ENCODE results near the gene RIMS4.

Gene RIMS4

DNA sequence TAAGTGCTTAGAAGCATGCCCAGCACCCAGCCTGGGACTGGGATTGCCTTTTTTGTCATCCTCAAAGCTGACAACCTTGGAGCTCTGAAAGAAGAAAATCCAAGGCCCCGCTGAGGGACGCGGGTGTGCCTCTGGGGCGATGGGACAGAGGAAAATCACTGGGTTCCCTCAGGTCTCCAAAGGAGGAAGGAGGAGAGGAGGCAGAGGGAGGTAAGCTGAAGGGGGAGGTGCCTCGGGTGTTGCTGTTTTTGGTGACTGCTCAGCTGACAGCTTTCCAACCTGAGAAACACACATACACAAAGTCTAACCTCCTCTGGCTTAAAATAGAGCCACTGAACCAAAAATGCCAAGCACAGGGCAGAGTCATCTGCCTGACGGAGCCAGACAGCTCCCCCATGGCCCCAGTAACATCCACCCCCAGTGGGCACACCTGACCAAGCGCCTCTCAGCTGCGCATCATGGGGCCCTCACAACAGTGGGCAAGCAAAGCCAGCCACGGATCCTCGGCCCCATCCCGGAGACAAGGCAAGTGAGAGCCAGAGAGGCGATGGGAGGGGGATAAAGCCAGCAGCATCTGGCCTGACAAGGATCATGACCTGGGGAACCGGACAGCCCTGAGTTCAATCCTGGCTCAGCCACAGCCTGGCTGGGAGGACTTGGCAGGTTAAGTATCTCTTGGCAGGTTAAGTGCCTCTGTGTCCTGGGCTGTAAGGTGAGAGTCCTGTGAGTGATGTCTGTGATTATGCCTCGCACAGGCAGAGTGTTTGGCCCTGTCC lies 67.9 kb downstream of the RIMS4 start:
- DNase-seq (ENCODE audit: low read depth in 2 of 2) = no peak

DNA sequence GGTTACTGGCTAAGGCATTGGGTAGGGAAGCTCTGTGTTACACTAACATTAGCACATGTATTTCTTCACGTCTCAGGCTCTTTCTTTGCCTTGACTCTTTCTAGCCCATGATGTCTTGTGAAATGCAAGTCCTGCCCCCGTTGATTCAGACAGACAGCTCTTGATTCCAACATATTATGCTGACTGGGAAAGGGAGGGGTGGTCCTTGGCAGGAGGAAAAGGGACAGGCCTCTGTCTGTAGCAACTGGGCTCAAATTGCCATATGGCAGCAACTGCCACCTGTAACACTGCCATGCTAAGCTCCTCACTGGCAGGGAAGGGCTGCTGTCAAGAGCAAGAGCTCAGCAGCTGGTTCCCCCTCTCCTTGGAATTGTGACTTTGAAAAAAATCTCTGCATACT lies 70.4 kb downstream of the RIMS4 start:
- DNase-seq (ENCODE audit: low read depth in 2 of 2) = no peak

- DNase-seq (ENCODE audit: low read depth in 2 of 2) = peak in 1 of 2 experiments; percentile 31
Measured at GRCh38 chr20:44738813-44739477, 71.4 kb downstream of the RIMS4 start.

- DNase-seq (ENCODE audit: low read depth in 2 of 2) = no peak
Measured at GRCh38 chr20:44737116-44737515, 73.2 kb downstream of the RIMS4 start.

DNA sequence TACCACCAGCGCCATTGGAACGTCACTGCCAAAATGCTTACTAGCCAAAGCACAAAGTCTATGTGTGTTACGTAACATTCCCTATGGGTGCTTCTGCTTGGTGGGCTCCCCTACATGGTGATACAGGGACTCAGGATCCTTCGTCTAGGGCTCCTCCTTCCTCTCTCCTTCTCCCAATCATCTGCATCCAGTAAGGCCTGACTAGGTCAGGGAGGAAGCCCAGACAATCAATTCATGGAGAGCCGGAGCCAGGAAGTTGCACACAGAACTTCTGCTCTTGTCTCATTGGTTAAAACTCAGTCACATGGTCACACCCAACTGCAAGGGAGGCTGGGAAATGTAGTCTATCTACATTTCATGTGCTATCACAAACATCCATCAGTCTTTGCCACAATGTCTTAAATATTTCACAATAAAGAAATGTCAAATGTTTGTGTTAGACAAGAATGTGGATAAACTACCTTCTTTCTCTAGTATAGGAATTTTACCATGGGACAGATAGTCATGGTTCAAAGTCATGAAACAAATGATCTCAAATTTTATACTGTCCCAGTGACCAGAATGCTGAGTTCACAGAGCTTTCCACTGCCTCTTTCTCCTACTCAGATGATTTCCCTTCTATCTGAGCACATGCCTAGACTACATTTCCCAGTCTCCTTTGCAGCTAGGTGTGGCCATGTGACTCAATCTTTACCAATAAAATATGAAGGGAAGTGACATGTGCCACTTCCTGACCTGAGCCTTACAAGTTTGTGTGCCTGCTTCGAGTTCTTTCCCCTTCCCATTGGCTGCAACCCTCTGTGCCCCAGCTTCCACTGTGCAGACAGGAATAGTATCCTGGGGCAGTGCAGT lies 74.0 kb downstream of the RIMS4 start:
- no peak for DNase-seq (ENCODE audit: low read depth in 2 of 2)

GRCh38 chr20:44735816-44736169 lies 74.6 kb downstream of the RIMS4 start:
- DNase-seq (ENCODE audit: low read depth in 2 of 2) = no peak

GRCh38 chr20:44734938-44735337 lies 75.4 kb downstream of the RIMS4 start:
- no peak for DNase-seq (ENCODE audit: low read depth in 2 of 2)

DNA sequence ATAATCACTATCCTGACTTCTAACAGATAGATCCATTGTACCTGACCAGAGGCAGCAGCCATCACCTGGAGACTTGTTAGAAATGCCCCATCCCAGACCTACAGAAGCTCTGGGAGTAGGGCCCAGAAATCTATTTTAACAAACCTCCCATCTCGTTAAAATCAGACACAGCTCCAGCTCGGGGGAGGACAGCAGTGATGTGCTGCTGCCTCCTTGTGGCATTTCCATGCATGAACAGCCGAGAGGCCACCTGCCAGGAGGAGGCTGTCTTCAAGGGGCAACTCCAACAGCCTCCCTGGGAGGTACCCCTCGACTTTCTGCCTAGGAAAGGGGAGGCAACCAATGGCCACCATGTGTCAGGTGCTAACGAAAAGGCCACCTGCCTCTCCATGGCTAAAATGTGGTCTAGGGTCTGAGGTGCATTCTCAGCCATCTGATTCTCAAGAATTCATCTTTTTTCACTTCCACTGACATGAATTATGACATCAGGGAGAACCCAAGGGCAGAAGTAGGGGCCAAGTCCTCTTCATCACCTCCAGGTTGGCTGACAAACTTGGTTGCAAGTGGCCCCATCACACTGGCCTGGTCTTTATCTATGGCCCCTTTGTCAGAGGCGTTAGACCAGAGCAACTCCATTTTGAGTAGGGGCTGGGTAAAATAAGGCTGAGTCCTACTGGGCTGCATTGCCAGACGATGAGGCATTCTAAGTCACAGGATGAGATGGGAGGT lies 76.8 kb downstream of the RIMS4 start:
- peak; percentile 19 to 48 for DNase-seq (ENCODE audit: low read depth in 2 of 2)

GRCh38 chr20:44732327-44732726 lies 78.0 kb downstream of the RIMS4 start:
- no peak for DNase-seq (ENCODE audit: low read depth in 2 of 2)

GRCh38 chr20:44731657-44732056 lies 78.7 kb downstream of the RIMS4 start:
- no peak for DNase-seq (ENCODE audit: low read depth in 2 of 2)

- DNase-seq (ENCODE audit: low read depth in 2 of 2) = no peak
Measured at GRCh38 chr20:44730441-44730840, 79.9 kb downstream of the RIMS4 start.

GRCh38 chr20:44728801-44729443 lies 81.4 kb downstream of the RIMS4 start:
- no peak for DNase-seq (ENCODE audit: low read depth in 2 of 2)

GRCh38 chr20:44727651-44728050 lies 82.7 kb downstream of the RIMS4 start:
- no peak for DNase-seq (ENCODE audit: low read depth in 2 of 2)

- no peak for DNase-seq (ENCODE audit: low read depth in 2 of 2)
Measured at GRCh38 chr20:44727039-44727438, 83.3 kb downstream of the RIMS4 start.

- no peak for DNase-seq (ENCODE audit: low read depth in 2 of 2)
Measured at GRCh38 chr20:44725837-44726236, 84.5 kb downstream of the RIMS4 start.

GRCh38 chr20:44724423-44725091 lies 85.8 kb downstream of the RIMS4 start:
- DNase-seq (ENCODE audit: low read depth in 2 of 2) = no peak

DNA sequence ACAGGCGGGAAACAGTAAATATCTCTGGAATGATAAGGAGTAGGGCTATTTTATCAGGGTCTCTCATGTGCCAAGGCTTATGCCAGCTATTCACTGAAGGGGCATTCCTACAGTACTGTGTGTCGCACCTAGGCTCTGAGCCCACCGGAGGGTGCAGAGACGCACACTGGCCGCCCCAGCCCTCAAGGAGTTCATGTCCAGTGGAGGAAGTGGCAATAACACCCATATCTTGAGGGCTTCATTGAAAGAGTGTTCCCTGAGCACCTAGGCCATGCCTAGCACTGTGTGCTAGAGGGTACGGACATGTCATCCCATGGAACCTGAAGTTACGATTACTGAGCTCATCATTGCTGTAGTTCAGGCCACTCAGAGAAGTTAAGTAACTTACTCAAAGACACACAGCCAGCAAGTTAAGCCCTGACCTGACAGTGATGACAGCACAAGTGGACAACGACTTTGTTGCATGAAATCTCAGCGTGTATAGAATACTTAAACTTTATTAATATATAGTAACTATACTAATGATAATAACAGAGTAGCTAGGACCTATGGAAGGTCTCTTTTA lies 86.5 kb downstream of the RIMS4 start:
- no peak for DNase-seq (ENCODE audit: low read depth in 2 of 2)

GRCh38 chr20:44723391-44723790 lies 87.0 kb downstream of the RIMS4 start:
- no peak for DNase-seq (ENCODE audit: low read depth in 2 of 2)

DNA sequence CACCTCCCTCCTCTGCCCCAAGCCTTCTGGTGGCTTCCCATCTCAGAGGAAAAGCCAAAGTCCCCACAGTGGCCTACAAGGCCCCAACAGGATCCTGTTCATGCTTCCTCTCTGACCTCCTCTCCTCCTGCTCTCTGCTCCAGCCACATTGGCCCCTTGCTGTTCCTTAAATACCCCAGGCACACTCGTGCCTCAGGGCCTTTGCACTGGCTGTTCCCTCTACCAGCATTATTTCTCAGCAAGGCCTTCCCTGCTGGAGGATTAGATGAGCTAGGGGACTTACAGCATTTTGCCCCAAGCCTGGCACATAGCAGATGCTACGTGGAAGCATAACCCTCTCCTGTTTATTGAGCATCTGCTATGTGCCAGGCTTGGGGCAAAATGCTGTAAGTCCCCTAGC lies 87.4 kb downstream of the RIMS4 start:
- DNase-seq (ENCODE audit: low read depth in 2 of 2) = no peak

DNA sequence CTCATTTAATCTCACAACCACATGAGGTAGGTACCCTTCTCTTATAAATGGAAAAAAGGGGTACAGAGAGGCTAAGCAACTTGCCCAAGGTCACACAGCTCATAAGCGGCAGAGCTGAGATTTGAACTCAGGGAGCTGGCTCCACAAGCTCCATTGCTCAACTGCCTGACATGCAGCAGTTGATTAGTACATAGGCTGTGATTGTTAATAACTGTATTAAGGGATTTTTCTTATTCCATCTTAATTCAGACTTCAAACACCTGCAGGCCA lies 88.6 kb downstream of the RIMS4 start:
- DNase-seq (ENCODE audit: low read depth in 2 of 2) = no peak

Data from stimulated activated CD4-positive, alpha-beta T cell treated with anti-CD3 and anti-CD28 coated beads, Interleukin-12 subunit alpha, Interleukin-12 subunit beta, amount 100 ng/mL, for 24 hours (primary cell).